Kidney epithelial cell (primary cell): ENCODE data around the gene PC. TPM values are rescaled to one million over a fixed set of nuclear protein-coding genes. Genes with fewer than 3 reads are reported as not detected.

ENCODE experiments used
- DNase-seq: peaks from one replicate; pipeline ENCODE4 v3.0.0-alpha.2; 2010; ENCODE audit warnings: low read depth
- H3K27me3 ChIP-seq: 2 replicates; pipeline ENCODE4 v1.6.0; 2011; ENCODE audit warnings: low read length; ENCODE audit not compliant: control insufficient read depth, insufficient read depth
- H3K36me3 ChIP-seq: 2 replicates; pipeline ENCODE4 v1.5.1; 2011; ENCODE audit warnings: low read length; ENCODE audit not compliant: control insufficient read depth, insufficient read depth
- H3K4me3 ChIP-seq: 2 replicates; pipeline ENCODE4 v1.5.1; 2011; ENCODE audit warnings: low read depth, mild to moderate bottlenecking, control low read depth, low read length
- total RNA-seq: library from RNA; depleted of rRNA; stranded (reverse); fragments of >200 nt; gene quantifications from 2 replicates; pipeline ENCODE4 v1.2.3, GENCODE V29; 2015
- TF ChIP-seq, protein P1 (sequence below): IDR thresholded peaks from 2 replicates; pipeline ENCODE4 v1.5.1; 2011; ENCODE audit warnings: mild to moderate bottlenecking, moderate library complexity, low read length, control low read depth, inconsistent platforms; ENCODE audit not compliant: insufficient read depth, poor library complexity, severe bottlenecking

Gene PC
- total RNA-seq, 1 donor from 2014 or later = 10.1 TPM

DNA sequence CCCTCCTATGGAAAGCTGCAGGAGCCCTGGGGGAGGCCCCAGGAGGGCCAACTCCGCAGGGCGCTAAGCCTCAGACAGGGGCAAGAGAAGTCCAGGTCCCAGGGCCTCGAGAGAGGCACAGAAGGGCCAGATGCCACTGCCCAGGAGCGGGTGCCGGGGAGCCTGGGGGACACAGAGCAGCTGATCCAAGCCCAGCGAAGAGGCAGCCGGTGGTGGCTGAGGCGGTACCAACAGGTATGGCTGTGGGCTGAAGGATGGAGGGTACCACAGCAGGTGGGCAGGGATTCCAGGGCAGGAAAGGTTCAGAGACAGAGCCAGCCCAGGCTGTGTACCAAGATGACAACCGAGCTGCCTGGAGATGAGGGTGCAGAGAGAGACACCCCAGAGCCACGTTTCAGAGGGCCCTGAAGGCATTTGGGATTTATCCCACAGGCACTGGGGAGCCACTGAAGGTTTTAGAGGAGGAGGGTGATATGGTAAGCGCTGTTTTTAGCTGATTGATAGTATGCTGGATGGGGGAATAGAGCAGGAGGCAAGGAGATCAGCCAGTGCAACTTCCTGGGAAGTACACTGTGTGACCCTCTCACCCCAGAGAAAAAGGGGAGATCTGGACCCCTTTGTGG lies 17.3 kb upstream of the PC start:
- DNase-seq = no peak

DNA sequence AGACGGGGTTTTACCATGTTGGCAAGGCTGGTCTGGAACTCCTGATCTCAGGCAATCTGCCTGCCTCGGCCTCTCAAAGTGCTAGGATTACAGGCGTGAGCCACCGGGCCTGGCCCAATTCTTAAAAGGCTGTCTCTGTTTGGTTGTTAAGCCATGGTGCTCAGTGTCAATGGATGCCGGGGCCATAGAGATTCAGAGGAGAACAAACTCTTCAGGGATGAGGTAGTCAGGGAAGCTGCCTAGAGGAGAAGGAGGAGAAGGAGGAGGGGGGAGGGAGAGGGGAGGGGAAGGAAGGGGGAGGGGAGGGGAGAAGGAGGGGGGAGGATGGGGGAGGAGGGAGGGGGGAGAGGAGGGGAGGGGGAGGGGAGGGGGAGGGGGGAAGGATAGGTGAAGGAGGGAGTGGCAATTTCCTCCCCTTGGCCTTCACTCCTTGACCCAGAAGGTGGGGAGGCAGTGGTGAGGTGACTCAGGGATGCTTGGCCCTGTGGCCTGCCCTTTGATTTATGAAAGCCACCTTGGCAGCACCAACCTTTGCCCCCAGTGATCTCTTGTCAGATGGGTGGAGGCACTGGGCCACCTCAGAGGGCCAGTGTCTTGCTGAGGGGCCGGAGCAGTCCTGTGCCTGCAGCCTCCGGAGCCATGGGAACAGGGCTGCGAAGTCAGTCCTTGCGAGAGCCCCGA lies 16.7 kb upstream of the PC start, which contains the start of gene C11orf86:
Gene C11orf86, plus strand, starts transcription at position 581 of the 681 bp plus-strand sequence. Its CDS starts 59 bp downstream, at position 640.
- no peak for DNase-seq
- TF ChIP-seq, protein P1, sequence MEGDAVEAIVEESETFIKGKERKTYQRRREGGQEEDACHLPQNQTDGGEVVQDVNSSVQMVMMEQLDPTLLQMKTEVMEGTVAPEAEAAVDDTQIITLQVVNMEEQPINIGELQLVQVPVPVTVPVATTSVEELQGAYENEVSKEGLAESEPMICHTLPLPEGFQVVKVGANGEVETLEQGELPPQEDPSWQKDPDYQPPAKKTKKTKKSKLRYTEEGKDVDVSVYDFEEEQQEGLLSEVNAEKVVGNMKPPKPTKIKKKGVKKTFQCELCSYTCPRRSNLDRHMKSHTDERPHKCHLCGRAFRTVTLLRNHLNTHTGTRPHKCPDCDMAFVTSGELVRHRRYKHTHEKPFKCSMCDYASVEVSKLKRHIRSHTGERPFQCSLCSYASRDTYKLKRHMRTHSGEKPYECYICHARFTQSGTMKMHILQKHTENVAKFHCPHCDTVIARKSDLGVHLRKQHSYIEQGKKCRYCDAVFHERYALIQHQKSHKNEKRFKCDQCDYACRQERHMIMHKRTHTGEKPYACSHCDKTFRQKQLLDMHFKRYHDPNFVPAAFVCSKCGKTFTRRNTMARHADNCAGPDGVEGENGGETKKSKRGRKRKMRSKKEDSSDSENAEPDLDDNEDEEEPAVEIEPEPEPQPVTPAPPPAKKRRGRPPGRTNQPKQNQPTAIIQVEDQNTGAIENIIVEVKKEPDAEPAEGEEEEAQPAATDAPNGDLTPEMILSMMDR = no peak
- no peaks in the 10 kb centered on the region for H3K27me3 ChIP-seq
- H3K4me3 ChIP-seq = no peak within 1 kb of the TSS
- H3K36me3 ChIP-seq = no peaks in the 10 kb centered on the region

More for the DNA sequence above, 17.3 kb upstream of the PC start:
- H3K4me3 ChIP-seq = no peak overlapping the region
- H3K36me3 ChIP-seq = no peaks in the 10 kb centered on the region
- TF ChIP-seq, protein P1 = no peak
- H3K27me3 ChIP-seq = no peaks in the 10 kb centered on the region

DNA sequence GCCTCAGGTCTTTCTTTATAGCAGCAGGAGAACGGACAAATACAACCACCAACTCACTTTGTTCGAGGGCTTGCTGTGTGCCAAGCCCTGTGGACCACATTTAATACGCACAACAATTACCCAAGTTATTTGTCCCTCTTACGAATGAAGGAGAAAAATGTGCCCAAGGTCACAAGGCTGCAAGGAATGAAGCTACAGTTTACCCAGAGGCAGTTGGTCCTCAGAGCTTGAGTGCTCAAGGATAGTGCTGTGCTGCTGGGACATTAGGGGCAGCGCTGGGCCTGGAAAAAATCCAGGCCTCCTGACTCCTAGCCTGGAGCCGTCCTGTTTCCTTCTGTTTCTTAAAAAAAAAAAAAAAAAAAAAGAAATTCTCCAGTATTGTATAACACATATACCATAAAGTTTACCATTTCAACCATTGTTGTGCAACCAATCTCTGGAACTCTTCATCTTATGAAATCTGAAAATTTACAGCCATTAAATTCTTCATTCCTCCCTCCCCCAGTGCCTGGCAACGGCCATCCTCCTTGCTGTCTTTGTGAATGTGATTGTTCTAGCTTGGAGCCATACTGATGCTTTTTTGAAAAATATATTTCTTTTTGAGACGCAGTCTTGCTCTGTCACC lies 15.9 kb upstream of the PC start:
- no peak overlapping the region for H3K4me3 ChIP-seq

DNA sequence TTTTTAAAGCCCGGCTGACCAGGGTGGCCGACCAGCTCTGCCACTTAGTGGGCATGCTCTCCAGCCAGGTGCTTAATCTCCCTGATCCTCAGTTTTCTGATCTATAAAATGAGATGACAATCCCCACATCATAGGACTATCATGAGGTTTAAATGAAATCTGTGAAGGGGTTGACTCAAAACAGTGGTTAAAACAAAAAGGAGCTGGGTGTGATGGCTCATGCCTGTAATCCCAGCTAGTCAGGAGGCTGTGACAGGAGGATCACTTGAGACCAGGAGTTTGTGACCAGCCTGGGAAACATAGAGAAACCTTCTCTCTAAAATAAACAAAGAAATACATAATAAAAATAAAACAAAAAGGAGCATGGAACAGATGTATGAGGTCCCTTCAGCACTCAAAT lies 13.3 kb upstream of the PC start:
- no peak for DNase-seq
- H3K4me3 ChIP-seq = no peak overlapping the region
- no peaks in the 10 kb centered on the region for H3K27me3 ChIP-seq
- H3K36me3 ChIP-seq = no peaks in the 10 kb centered on the region
- TF ChIP-seq, protein P1 = no peak

More for the DNA sequence above, 15.9 kb upstream of the PC start:
- no peaks in the 10 kb centered on the region for H3K27me3 ChIP-seq
- H3K36me3 ChIP-seq = no peaks in the 10 kb centered on the region
- TF ChIP-seq, protein P1 = no peak
- DNase-seq = no peak

DNA sequence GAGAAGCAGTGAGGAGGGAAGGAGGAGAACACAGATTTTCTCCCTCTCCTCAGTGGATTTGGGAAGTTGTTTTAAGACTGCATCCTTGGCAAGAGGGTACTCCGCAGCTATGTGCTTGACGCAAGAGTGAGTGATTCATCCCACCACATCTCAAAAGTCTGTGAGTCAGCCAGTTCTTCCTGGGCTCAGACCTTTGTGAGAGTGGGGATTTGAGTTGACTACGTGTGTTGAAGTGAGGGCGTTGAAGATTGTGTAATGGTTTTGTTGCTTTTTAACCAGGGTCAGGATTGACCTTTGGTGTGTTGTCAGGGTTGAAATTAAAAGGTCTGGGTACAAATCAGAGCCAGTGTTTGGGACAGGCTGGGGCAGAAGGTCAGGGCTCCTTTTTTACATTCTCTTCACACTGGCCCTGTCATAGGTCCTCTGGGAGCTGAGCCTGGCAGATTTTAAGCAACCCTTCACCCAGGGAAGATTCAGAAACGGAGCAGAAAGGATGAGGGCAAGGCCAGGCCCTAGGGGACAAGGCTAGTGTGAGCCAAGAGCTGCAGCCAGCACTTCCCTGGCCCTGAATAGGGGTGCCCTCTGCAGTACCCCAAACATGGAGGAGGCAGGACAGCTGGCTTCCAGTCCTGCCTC lies 12.7 kb upstream of the PC start:
- Histone ChIP-seq H3K4me3 (no peak overlapping the region), H3K27me3 (no peaks in the 10 kb centered on the region), H3K36me3 (no peaks in the 10 kb centered on the region)
- peak; percentile 100 for DNase-seq
- TF ChIP-seq, protein P1 = no peak
